HepG2 (cell line): Measurements from ENCODE around the gene WDR5B. TPM values are rescaled to one million over a fixed set of nuclear protein-coding genes. Genes with fewer than 3 reads are reported as not detected.

Experiments used
- ATAC-seq: fragments of 200-7000 bp; cut with Tn5 transposase; 3 replicates; pipeline ENCODE4 v1.9.1; 2020; ENCODE audit warnings: mild to moderate bottlenecking, moderate library complexity
- BruUV-seq: library from RNA; stranded (reverse); fragments of 400-500 nt; replicated peaks from 2 replicates; lab custom pipeline; 2021; lab: Mats Ljungman, UMichigan
- CTCF ChIA-PET: fragments of 300-600 bp; formaldehyde crosslinking; extraction: SDS; loops from one replicate; lab custom pipeline; 2021; ENCODE audit warnings: low total read pairs, inconsistent platforms, low intra/inter-chr PET ratio; lab: Yijun Ruan, JAX
- POLR2A ChIA-PET: fragments of 350-600 bp; sonication (Branson Sonifier 250); formaldehyde crosslinking; loops from one replicate; lab custom pipeline; 2020; ENCODE audit warnings: antibody characterized with exemption, inconsistent platforms; lab: Yijun Ruan, JAX
- DNase-seq: peaks from one replicate; pipeline ENCODE4 v3.0.0-alpha.2; 2015; ENCODE audit warnings: low spot score
- FAIRE-seq: peaks from 3 replicates; lab custom pipeline; 2011; peaks lifted over from hg19 to GRCh38; lab: Jason Lieb, UNC
- H2AFZ ChIP-seq: one replicate; pipeline ENCODE4 v1.6.1; 2011; ENCODE audit warnings: low read length, inconsistent platforms
- H3K27ac ChIP-seq: fragments of 300-600 bp; 3 replicates; pipeline ENCODE4 v1.8.0; 2011; ENCODE audit warnings: mixed run types, mild to moderate bottlenecking, mixed read lengths, low read length, inconsistent platforms; ENCODE audit not compliant: insufficient read depth; ENCODE audit errors: extremely low read length
- H3K27me3 ChIP-seq, 2 experiments: fragments of 200-600 bp in 1 of 2; 2 replicates in 1 of 2; 3 replicates in 1 of 2; pipeline versions ENCODE4 v1.6.0 to v1.8.0; 2011; ENCODE audit warnings: low read length in 2 of 2, mild to moderate bottlenecking in 2 of 2, moderate library complexity in 2 of 2, inconsistent platforms in 1 of 2; ENCODE audit not compliant: insufficient read depth in 2 of 2, control insufficient read depth in 1 of 2
- H3K36me3 ChIP-seq, 2 experiments: fragments of 200-600 bp in 1 of 2; replicated peaks in 1 of 2; 2 replicates in 1 of 2; 3 replicates in 1 of 2; pipeline versions ENCODE4 v1.5.1 to v1.8.0; 2011; ENCODE audit warnings: low read length in 2 of 2, inconsistent platforms in 1 of 2; ENCODE audit not compliant: insufficient read depth in 2 of 2, control insufficient read depth in 1 of 2
- H3K4me1 ChIP-seq: 2 replicates; pipeline ENCODE4 v1.5.1; 2012; ENCODE audit warnings: low read length, inconsistent platforms; ENCODE audit not compliant: insufficient read depth
- H3K4me2 ChIP-seq: 2 replicates; pipeline ENCODE4 v1.6.0; 2011; ENCODE audit warnings: low read depth, low read length, inconsistent platforms
- H3K4me3 ChIP-seq, 3 experiments: fragments of 200-600 bp in 1 of 3; sonication (generic), shearing (Covaris generic) in 1 of 3; replicated peaks in 1 of 3; 2 replicates each; pipeline ENCODE4 v1.5.1; 2011 to 2016; ENCODE audit warnings: low read length in 3 of 3, inconsistent platforms in 2 of 3, low read depth in 2 of 3, mild to moderate bottlenecking in 2 of 3, control low read depth in 1 of 3, mixed read lengths in 1 of 3; ENCODE audit not compliant: insufficient read depth in 1 of 3
- H3K79me2 ChIP-seq: one replicate; pipeline ENCODE4 v1.6.1; 2011; ENCODE audit warnings: low read length, inconsistent platforms; ENCODE audit not compliant: insufficient read depth
- H3K9ac ChIP-seq: 2 replicates; pipeline ENCODE4 v1.6.0; 2011; ENCODE audit warnings: mild to moderate bottlenecking, low read depth, low read length, inconsistent platforms; ENCODE audit not compliant: insufficient read depth
- H3K9me3 ChIP-seq: 2 replicates; pipeline ENCODE4 v1.5.1; 2012; ENCODE audit warnings: mild to moderate bottlenecking, low read length
- H4K20me1 ChIP-seq: 2 replicates; pipeline ENCODE4 v1.6.0; 2011; ENCODE audit warnings: inconsistent platforms, mild to moderate bottlenecking, low read length, moderate library complexity; ENCODE audit not compliant: insufficient read depth
- BRF2 ChIP-seq: sonication (generic); formaldehyde crosslinking; IDR thresholded peaks from 2 replicates; pipeline ENCODE4 v1.8.1; 2022; ENCODE audit warnings: mild to moderate bottlenecking, missing genetic modification reagents
- CSRNP1 ChIP-seq: sonication (generic); formaldehyde crosslinking; IDR thresholded peaks from 2 replicates; pipeline ENCODE4 v1.8.1; 2023; ENCODE audit warnings: mild to moderate bottlenecking, missing genetic modification reagents
- ELK4 ChIP-seq: sonication (generic); formaldehyde crosslinking; IDR thresholded peaks from 2 replicates; pipeline ENCODE4 v1.9.0; 2021; ENCODE audit warnings: missing genetic modification reagents, borderline replicate concordance
- KAT2B ChIP-seq: fragments of 150-350 bp; IDR thresholded peaks from 2 replicates; pipeline ENCODE4 v1.6.1; 2014; ENCODE audit warnings: low read depth, low read length, borderline replicate concordance
- KDM1A ChIP-seq: IDR thresholded peaks from 2 replicates; pipeline ENCODE4 v1.6.1; 2016; ENCODE audit warnings: missing compliant biosample characterization
- MTF1 ChIP-seq: sonication (generic); formaldehyde crosslinking; IDR thresholded peaks from 2 replicates; pipeline ENCODE4 v1.5.0; 2020; ENCODE audit warnings: missing genetic modification reagents
- RFXAP ChIP-seq: sonication (generic); formaldehyde crosslinking; IDR thresholded peaks from 2 replicates; pipeline ENCODE4 v1.4.0; 2020; ENCODE audit warnings: missing genetic modification reagents, borderline replicate concordance
- SATB2 ChIP-seq: sonication (generic); formaldehyde crosslinking; IDR thresholded peaks from 2 replicates; pipeline ENCODE4 v1.5.0; 2020; ENCODE audit warnings: missing genetic modification reagents
- ZBTB49 ChIP-seq: sonication (generic); formaldehyde crosslinking; IDR thresholded peaks from 2 replicates; pipeline ENCODE4 v1.4.0; 2020; ENCODE audit warnings: missing genetic modification reagents, borderline replicate concordance
- ZMAT5 ChIP-seq: sonication (generic); formaldehyde crosslinking; IDR thresholded peaks from 2 replicates; pipeline ENCODE4 v1.5.0; 2020; ENCODE audit warnings: mild to moderate bottlenecking, low read depth, missing genetic modification reagents, borderline replicate concordance
- ZNF207 ChIP-seq: fragments of 450-650 bp; IDR thresholded peaks from 2 replicates; pipeline ENCODE4 v1.6.1; 2016; ENCODE audit warnings: antibody characterized with exemption, borderline replicate concordance
- ZNF773 ChIP-seq: sonication (generic); formaldehyde crosslinking; IDR thresholded peaks from 2 replicates; pipeline ENCODE4 v1.4.0; 2020; ENCODE audit warnings: missing genetic modification reagents, borderline replicate concordance
- WGBS: methylation state at CpG from one replicate; pipeline ENCODE4 v1.1.6; 2017; ENCODE audit warnings: low lambda C conversion rate; 5-methylcytosine and 5-hydroxymethylcytosine counted together
- in situ Hi-C: cut with HindIII; loops from 2 replicates; pipeline ENCODE4 v1.10.0; 2017; ENCODE audit warnings: low pct_unique_long_range_greater_than_20kb; ENCODE audit not compliant: extremely low pct_ligation_motif_present
- intact Hi-C: fragments of 100-400 bp; cut with micrococcal nuclease; formaldehyde crosslinking; loops from one replicate; pipeline ENCODE4 v1.10.0; 2022; ENCODE audit not compliant: unreplicated experiment
- polyA plus RNA-seq, 8 experiments: library from polyadenylated mRNA; depleted of rRNA in 3 of 8; stranded (reverse) in 7 of 8; unstranded in 1 of 8; fragments of >200 nt; fragmentation: Illumina TruSeq in 4 of 8; extraction: Trizol in 4 of 8; gene quantifications; 2 replicates each; pipeline versions ENCODE4 v1.2.1 to v1.2.3, GENCODE V29; 2011 to 2016; ENCODE audit warnings: low read depth in 4 of 8, missing spikeins in 1 of 8, mixed read lengths in 1 of 8; ENCODE audit not compliant: insufficient read depth in 1 of 8
- total RNA-seq, 5 experiments: library from RNA; depleted of rRNA; stranded (reverse); fragments of >200 nt; fragmentation: Illumina TruSeq; extraction: Trizol; gene quantifications; 2 replicates each; pipeline ENCODE4 v1.2.3, GENCODE V29; 2016; ENCODE audit warnings: low read depth in 1 of 5

The WDR5B gene
- total and polyA plus RNA-seq, 2 of the 13 experiments (the other 11 are each of a cell fraction or from before 2014, with no cell fraction given): 2.5 to 3.6 TPM

- H3K9me3 ChIP-seq: no peaks in the 10 kb centered on the region
- no peak overlapping the region for H3K27ac ChIP-seq
- DNase-seq (no peak), ATAC-seq (no peak), FAIRE-seq (no peak)
- no peak overlapping the region for H3K4me3 ChIP-seq
- ChIA-PET POLR2A (no interaction called here), CTCF (no interaction called here)
- no peak overlapping the region for H3K4me2 ChIP-seq
- 100% methylated on average over 1 of the region's 1 CpG for WGBS
- in situ Hi-C loops (no loop called here), intact Hi-C loops (no loop called here)
- TF ChIP-seq ZBTB49 (CRISPR knock-in tag): no peak
- TF ChIP-seq CSRNP1: no peak
- TF ChIP-seq ZMAT5 (CRISPR knock-in tag): no peak
- no peak for TF ChIP-seq RFXAP
- no peak for TF ChIP-seq SATB2 (CRISPR knock-in tag)
- no peak for TF ChIP-seq ELK4
- no peak for TF ChIP-seq BRF2
- no peak for TF ChIP-seq MTF1 (CRISPR knock-in tag)
- TF ChIP-seq ZNF773 (CRISPR knock-in tag): no peak
- no peak for TF ChIP-seq ZNF207
- no peak for TF ChIP-seq KAT2B
- no peak for TF ChIP-seq KDM1A (CRISPR knock-in tag)
- H3K4me1 ChIP-seq: peaks cover 9% of the 10 kb centered on the region
- H2AFZ ChIP-seq: no peak overlapping the region
- peaks cover 5 to 27% of the 10 kb centered on the region in 2 experiments; a peak in 4 of 5 replicates for H3K36me3 ChIP-seq
- H4K20me1 ChIP-seq: no peaks in the 10 kb centered on the region
- no peaks in the 10 kb centered on the region for H3K27me3 ChIP-seq
- BruUV-seq: no TSS peak
- peaks cover 6% of the 10 kb centered on the region for H3K79me2 ChIP-seq
- no peak overlapping the region for H3K9ac ChIP-seq
These were observed 48.8 kb upstream of the WDR5B start for GRCh38 chr3:122464659-122465058.
